HCT116 (cell line): ENCODE results near the gene SSR2. TPM values are rescaled to one million over a fixed set of nuclear protein-coding genes. Genes with fewer than 3 reads are reported as not detected.

ENCODE experiments used
- ATAC-seq: fragments of 200-7000 bp; cut with Tn5 transposase; 2 replicates; pipeline ENCODE4 v1.9.1; 2020; ENCODE audit warnings: mild to moderate bottlenecking, moderate library complexity
- BruUV-seq: library from RNA; stranded (reverse); fragments of 400-500 nt; replicated peaks from 2 replicates; lab custom pipeline; 2021; lab: Mats Ljungman, UMichigan
- CTCF ChIA-PET: fragments of 300-600 bp; sonication (Branson Sonifier 250); formaldehyde crosslinking; loops from one replicate; lab custom pipeline; 2021; ENCODE audit warnings: antibody characterized with exemption; lab: Charles Lee
- POLR2A ChIA-PET: fragments of 300-600, 350-600 bp; sonication (Branson Sonifier 250); formaldehyde crosslinking; loops from one replicate; lab custom pipeline; 2021; ENCODE audit warnings: antibody characterized with exemption; lab: Charles Lee
- RAD21 ChIA-PET, 2 experiments: fragments of 300-600 bp; sonication (Branson Sonifier 250); formaldehyde crosslinking; loops; one replicate each; lab custom pipeline; 2023; ENCODE audit warnings: low total read pairs in 2 of 2; ENCODE audit not compliant: uncharacterized antibody in 2 of 2, unreplicated experiment in 2 of 2, low non-redundant PET in 1 of 2; lab: Charles Lee
- DNase-seq: peaks from one replicate; pipeline ENCODE4 v3.0.0-alpha.2; 2010; ENCODE audit warnings: low read depth, low spot score
- H2AFZ ChIP-seq: fragments of 200-600 bp; shearing (Covaris generic), sonication (generic); 2 replicates; pipeline ENCODE4 v1.6.1; 2017; ENCODE audit warnings: low read depth, mixed run types, mixed read lengths, antibody characterized with exemption, low read length; ENCODE audit not compliant: poor library complexity, severe bottlenecking
- H3K27ac ChIP-seq: 2 replicates; pipeline ENCODE4 v1.5.1; 2012; ENCODE audit warnings: low read depth, low read length
- H3K27me3 ChIP-seq: fragments of 200-600 bp; sonication (generic); 2 replicates; pipeline ENCODE4 v1.6.1; 2016; ENCODE audit warnings: mixed run types, low read length, mixed read lengths; ENCODE audit not compliant: insufficient read depth
- H3K36me3 ChIP-seq, 2 experiments: fragments of 200-500 bp in 1 of 2; fragments of 200-600 bp in 1 of 2; sonication (Bioruptor generic) in 1 of 2; sonication (generic) in 1 of 2; 2 replicates each; pipeline versions ENCODE4 v1.5.1 to v1.6.1; 2014 to 2016; ENCODE audit warnings: low read length in 2 of 2, inconsistent platforms in 1 of 2, mixed read lengths in 1 of 2, mixed run types in 1 of 2; ENCODE audit not compliant: insufficient read depth in 2 of 2, control insufficient read depth in 1 of 2
- H3K4me1 ChIP-seq, 2 experiments: fragments of 200-600 bp in 1 of 2; sonication (generic) in 1 of 2; 2 replicates each; pipeline versions ENCODE4 v1.5.1 to v1.6.1; 2012 to 2017; ENCODE audit warnings: low read length in 2 of 2, inconsistent platforms in 1 of 2, mild to moderate bottlenecking in 1 of 2, mixed read lengths in 1 of 2, mixed run types in 1 of 2, moderate library complexity in 1 of 2; ENCODE audit not compliant: insufficient read depth in 2 of 2, control insufficient read depth in 1 of 2
- H3K4me2 ChIP-seq: fragments of 200-600 bp; sonication (generic); 2 replicates; pipeline ENCODE4 v1.6.1; 2017; ENCODE audit warnings: mixed run types, low read length, mixed read lengths
- H3K4me3 ChIP-seq, 2 experiments: fragments of 200-600 bp in 1 of 2; sonication (generic) in 1 of 2; replicated peaks in 1 of 2; 2 replicates each; pipeline ENCODE4 v1.5.1; 2011 to 2016; ENCODE audit warnings: low read length in 2 of 2, control low read depth in 1 of 2, low read depth in 1 of 2, mild to moderate bottlenecking in 1 of 2, mixed read lengths in 1 of 2, mixed run types in 1 of 2
- H3K79me2 ChIP-seq: fragments of 200-600 bp; sonication (generic); 2 replicates; pipeline ENCODE4 v1.6.1; 2017; ENCODE audit warnings: mild to moderate bottlenecking, mixed run types, low read length, moderate library complexity, mixed read lengths; ENCODE audit not compliant: insufficient read depth
- H3K9ac ChIP-seq: fragments of 200-600 bp; sonication (generic); 2 replicates; pipeline ENCODE4 v1.6.1; 2016; ENCODE audit warnings: low read length, mixed read lengths
- H3K9me2 ChIP-seq: fragments of 200-600 bp; sonication (generic), shearing (Covaris generic); 2 replicates; pipeline ENCODE4 v1.6.1; 2017; ENCODE audit warnings: mixed run types, mild to moderate bottlenecking, moderate library complexity; ENCODE audit not compliant: insufficient read depth
- H3K9me3 ChIP-seq, 2 experiments: fragments of 200-500 bp in 1 of 2; fragments of 200-600 bp in 1 of 2; sonication (Bioruptor generic) in 1 of 2; sonication (generic) in 1 of 2; 2 replicates each; pipeline ENCODE4 v1.6.1; 2014 to 2017; ENCODE audit warnings: low read length in 2 of 2, mixed read lengths in 2 of 2, inconsistent platforms in 1 of 2, low read depth in 1 of 2, mild to moderate bottlenecking in 1 of 2, mixed run types in 1 of 2, moderate library complexity in 1 of 2; ENCODE audit not compliant: control insufficient read depth in 1 of 2, insufficient read depth in 1 of 2
- H4K20me1 ChIP-seq: fragments of 200-600 bp; sonication (generic), shearing (Covaris generic); 2 replicates; pipeline ENCODE4 v1.6.1; 2017; ENCODE audit warnings: mixed run types, mild to moderate bottlenecking, moderate library complexity; ENCODE audit not compliant: insufficient read depth
- CTCF ChIP-seq, 3 experiments: fragments of 200-600 bp in 1 of 3; sonication (generic) in 1 of 3; IDR thresholded peaks in 2 of 3; conservative IDR thresholded peaks in 1 of 3; 2 replicates each; pipeline ENCODE4 v1.5.1; 2012 to 2017; ENCODE audit warnings: low read depth in 2 of 3, low read length in 2 of 3, antibody characterized with exemption in 1 of 3, borderline replicate concordance in 1 of 3, control low read depth in 1 of 3, mild to moderate bottlenecking in 1 of 3, mixed read lengths in 1 of 3, mixed run types in 1 of 3, moderate library complexity in 1 of 3; ENCODE audit not compliant: insufficient read depth in 1 of 3
- EZH2phosphoT487 ChIP-seq: fragments of 200-600 bp; IDR thresholded peaks from 2 replicates; pipeline ENCODE4 v1.6.1; 2018; ENCODE audit warnings: antibody characterized with exemption, borderline replicate concordance
- RAD21 ChIP-seq: IDR thresholded peaks from 2 replicates; pipeline ENCODE4 v1.6.1; 2012; ENCODE audit warnings: low read depth, mild to moderate bottlenecking
- SIN3A ChIP-seq: IDR thresholded peaks from 2 replicates; pipeline ENCODE4 v1.6.1; 2012; ENCODE audit warnings: low read depth
- SRF ChIP-seq: IDR thresholded peaks from 2 replicates; pipeline ENCODE4 v1.6.1; 2012; ENCODE audit warnings: low read depth
- intact Hi-C: fragments of 100-400 bp; cut with micrococcal nuclease; formaldehyde crosslinking; loops from 2 replicates; pipeline ENCODE4 v1.10.0; 2022
- total RNA-seq: library from RNA; stranded (reverse); gene quantifications from one replicate; pipeline ENCODE4 v1.2.1, GENCODE V29; 2021; ENCODE audit not compliant: unreplicated experiment
- TF ChIP-seq, protein P1 (sequence below): IDR thresholded peaks from 2 replicates; pipeline ENCODE4 v1.6.1; 2012
- TF ChIP-seq, protein P2 (sequence below): IDR thresholded peaks from 2 replicates; pipeline ENCODE4 v1.6.1; 2012

SSR2 gene
- total RNA-seq, 1 experiment from 2014 or later = 153 TPM

DNA sequence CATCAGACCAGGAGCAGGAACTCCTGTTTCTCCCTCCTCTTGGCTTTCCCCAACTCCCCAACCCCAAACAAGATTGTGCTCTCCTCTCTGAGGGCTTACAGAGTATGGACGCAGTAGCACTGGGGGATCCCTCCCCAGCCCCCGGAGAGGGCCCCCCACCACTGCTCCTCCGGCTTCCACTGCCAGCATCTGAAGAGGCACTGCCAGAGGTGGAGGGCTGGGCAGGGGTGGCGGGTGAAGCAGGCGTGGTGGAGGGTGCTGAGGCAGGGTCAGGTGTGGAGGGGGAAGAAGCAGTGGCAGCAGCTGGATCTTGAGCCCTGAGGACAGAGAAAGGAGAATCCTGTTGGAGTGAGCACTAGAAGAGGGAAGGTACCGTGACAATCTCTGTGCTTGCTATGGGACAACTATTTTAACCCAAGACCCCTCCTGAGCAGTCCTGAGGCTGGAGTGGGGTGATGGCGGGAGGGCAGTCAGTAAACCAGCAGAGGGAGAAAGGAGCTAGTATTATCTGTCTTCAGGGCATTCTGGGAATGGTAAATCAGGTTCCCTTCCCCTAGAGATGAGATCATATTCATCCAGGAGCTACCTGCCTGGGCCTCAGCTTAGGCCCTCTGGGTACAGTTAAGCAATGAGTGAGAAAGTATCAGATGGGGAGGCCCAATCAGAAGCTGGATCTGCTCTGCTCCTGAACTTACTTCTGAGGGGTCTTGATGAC, 30.4 kb upstream of the SSR2 start:
- H2AFZ ChIP-seq = no peak overlapping the region
- H3K79me2 ChIP-seq = peaks cover 33% of the 10 kb centered on the region
- CTCF ChIA-PET = no interaction called here
- H3K27ac ChIP-seq = no peak overlapping the region
- no peaks in the 10 kb centered on the region for H3K9me3 ChIP-seq
- H3K27me3 ChIP-seq = no peaks in the 10 kb centered on the region
- ATAC-seq = no peak
- TF ChIP-seq, protein P1, sequence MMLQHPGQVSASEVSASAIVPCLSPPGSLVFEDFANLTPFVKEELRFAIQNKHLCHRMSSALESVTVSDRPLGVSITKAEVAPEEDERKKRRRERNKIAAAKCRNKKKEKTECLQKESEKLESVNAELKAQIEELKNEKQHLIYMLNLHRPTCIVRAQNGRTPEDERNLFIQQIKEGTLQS = no peak
- TF ChIP-seq SIN3A (no peak), SRF (no peak), RAD21 (no peak), EZH2phosphoT487 (no peak), CTCF (IDR thresholded peaks at IDR 0.05 in 2 of 3, conservative IDR thresholded peaks at IDR 0.05 in 1 of 3; ENCODE audit: borderline replicate concordance in 1 of 3, insufficient read depth in 1 of 3, low read depth in 2 of 3, low read length in 2 of 3) (no peak)
- TF ChIP-seq, protein P2, sequence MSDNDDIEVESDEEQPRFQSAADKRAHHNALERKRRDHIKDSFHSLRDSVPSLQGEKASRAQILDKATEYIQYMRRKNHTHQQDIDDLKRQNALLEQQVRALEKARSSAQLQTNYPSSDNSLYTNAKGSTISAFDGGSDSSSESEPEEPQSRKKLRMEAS = no peak
- TF ChIP-seq, all 23 proteins: peak for 0
- intact Hi-C loops = loop anchor here (5.0 kb wide), 1 partner anchor 109 kb away; the partner anchor contains the start of gene RXFP4
- Histone ChIP-seq H3K4me1 (peaks cover 6 to 19% of the 10 kb centered on the region in 2 experiments; a peak in 3 of 4 replicates), H3K9me2 (no peaks in the 10 kb centered on the region), H3K36me3 (peaks cover 14 to 15% of the 10 kb centered on the region in 2 experiments; a peak in 3 of 4 replicates), H3K4me3 (no peak overlapping the region), H4K20me1 (no peaks in the 10 kb centered on the region), H3K9ac (no peak overlapping the region), H3K4me2 (no peak overlapping the region)
- RAD21 ChIA-PET = no interaction called here
- POLR2A ChIA-PET = no interaction called here
- DNase-seq = no peak
- BruUV-seq = no TSS peak
